GM19193 (cell line): ENCODE data around the gene NFE2L2.

ENCODE experiments used
- POLR2A ChIP-seq: IDR thresholded peaks from 4 replicates; pipeline ENCODE4 v1.6.1; 2011; ENCODE audit not compliant: insufficient read depth, insufficient read length; ENCODE audit errors: extremely low read depth

NFE2L2 gene

DNA sequence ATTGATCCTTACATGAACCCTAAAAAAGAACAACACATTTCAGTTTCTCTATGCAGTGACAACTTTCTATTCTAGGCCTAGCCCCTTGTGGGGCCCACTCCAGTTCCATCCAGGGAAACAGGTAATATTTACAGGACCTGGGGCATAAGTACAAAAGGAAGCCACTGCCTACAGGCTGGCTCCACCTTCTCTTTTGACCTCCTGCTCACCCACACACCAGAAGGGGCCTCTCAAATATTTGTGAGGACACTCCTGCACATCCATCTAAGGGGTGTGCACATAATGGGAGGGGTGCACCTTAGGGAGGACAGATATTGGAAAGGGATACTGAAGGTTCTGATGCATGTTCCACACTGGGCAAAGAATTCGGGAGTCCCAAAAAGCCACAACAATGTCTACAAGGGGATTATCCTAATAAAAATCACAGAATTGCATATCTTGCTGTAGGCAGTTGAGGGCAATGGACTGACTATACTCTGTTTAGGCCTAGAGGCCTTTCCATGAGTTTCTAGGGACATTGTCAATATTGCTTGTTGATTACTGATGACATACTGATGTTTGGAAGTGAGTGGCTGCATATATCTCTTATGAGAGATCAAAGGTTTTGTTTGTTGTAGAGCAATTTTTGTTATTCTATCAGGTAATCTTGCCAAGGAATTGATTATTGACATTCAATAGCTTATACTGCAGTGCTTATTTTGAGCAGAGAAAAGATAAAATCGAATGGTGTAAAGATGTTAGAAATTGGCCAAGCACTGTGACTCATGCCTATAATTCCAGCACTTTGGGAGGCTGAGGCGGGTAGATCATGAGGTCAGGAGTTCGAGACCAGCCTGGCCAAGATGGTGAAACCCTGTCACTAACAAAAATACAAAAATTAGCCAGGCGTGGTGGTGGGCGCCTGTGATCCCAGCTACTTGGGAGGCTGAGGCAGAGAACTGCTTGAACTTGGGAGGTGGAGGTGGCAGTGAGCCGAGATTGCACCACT lies 75.8 kb downstream of the NFE2L2 start:
- TF ChIP-seq POLR2A: no peak

DNA sequence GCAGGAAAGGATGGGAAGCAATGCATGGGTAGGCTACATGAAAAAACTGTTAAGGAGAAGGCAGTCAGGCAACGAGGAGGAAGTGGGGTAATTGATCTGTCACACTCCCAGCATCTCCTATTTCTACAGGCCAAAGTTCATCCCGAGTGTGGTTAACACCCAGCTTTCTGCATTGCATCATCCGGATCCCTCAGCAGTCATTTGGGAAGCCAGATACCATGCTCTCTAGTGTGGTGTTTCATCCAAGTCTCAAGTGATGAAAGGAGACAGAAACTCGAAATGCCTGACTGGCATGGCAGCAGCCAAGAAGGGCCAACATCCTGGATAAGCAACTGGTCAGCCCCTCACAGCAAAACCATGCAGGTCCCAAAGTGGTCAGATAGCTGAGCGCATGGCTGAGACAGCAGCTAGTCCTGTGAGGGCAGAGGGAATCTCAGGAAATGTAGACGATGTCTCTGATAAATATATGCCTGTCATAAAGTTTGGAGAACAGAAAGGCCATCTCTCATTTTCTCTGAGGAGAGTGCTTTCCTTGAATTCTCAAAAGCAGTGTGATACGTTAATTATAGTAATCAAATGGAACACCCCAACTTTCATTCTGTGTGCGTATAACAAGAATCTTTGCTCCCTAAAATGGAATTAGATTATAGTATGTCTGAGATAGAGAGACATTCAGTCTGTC lies 76.8 kb downstream of the NFE2L2 start:
- no peak for TF ChIP-seq POLR2A

DNA sequence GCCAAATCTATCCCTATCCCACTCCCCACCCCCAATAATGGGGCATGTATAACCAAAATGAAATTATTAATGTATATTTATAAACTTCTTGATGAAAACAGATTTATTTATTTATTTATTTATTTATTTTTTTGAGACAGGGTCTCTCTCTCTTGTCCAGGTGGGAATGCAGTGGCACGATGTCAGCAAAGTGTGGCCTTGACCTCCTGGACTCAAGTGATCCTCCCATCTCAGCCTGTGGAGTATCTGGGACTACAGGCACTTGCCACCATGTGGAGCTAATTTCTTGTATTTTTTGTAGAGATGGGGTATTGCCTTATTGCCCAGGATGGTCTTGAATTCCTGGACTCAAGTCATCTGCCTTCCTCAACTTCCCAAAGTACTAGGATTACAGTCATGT lies 79.9 kb downstream of the NFE2L2 start:
- TF ChIP-seq POLR2A: no peak

DNA sequence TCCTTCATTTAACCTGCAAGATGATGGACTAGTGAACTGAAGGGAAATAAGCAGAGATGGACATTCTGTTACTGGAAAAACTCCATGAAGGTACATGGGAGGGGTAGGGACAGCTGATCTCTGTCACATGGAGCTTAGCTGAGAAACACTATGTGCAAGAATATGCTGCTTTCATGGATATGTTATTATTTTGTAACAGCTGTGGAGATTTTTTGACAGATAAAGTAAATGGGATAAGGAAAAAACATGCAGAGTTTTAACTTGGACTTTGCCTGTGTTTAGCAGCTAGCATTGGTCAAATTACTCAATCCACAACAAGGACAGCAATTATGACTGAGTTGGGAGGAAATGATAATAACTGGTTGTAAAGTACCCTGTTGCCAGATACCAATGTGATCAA lies 80.7 kb downstream of the NFE2L2 start:
- TF ChIP-seq POLR2A: no peak
